Suprapubic skin (tissue), 4 donors: ENCODE results near the gene IFI27.

Source experiments
- EP300 ChIP-seq: sonication (generic); formaldehyde crosslinking; IDR thresholded peaks from one replicate; pipeline ENCODE4 v1.6.1; 2017; ENCODE audit warnings: antibody characterized with exemption
- POLR2A ChIP-seq, 2 donors: fragments of 450-650 bp; IDR thresholded peaks; one replicate each; pipeline ENCODE4 v1.6.1; 2017; ENCODE audit warnings: antibody characterized with exemption in 2 of 2, mild to moderate bottlenecking in 2 of 2, moderate library complexity in 2 of 2
- POLR2AphosphoS5 ChIP-seq, 3 donors: sonication (generic); formaldehyde crosslinking; IDR thresholded peaks; one replicate each; pipeline ENCODE4 v1.6.1; 2017; ENCODE audit warnings: antibody characterized with exemption in 3 of 3
- TF ChIP-seq, protein P1 (sequence below), 2 donors: fragments of 200-600 bp in 1 of 2; fragments of 450-650 bp in 1 of 2; sonication (generic) in 1 of 2; IDR thresholded peaks; one replicate each; pipeline ENCODE4 v1.5.1; 2016 to 2019; ENCODE audit warnings: antibody characterized with exemption in 2 of 2, mild to moderate bottlenecking in 1 of 2, moderate library complexity in 1 of 2

DNA sequence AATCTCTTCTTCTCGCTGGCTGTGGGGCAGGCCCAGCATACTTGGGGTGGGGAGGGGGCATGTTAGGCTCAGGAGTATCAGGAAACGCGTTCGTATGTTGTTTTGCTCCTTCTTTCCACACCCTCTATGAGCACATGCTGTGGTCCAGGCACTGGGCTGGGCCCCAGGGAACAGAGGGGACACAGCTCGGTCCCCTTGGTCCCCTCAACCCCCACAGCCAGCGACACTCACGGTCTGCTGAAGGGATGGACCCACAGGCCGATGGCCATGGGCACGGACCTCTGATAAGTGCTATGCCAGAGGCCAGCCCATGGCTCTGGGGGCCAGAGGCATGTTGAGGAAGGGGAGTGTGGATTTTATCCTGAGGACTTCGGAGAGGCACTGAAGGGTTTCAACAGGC, 6.2 kb downstream of the IFI27 start:
- TF ChIP-seq, protein P1, sequence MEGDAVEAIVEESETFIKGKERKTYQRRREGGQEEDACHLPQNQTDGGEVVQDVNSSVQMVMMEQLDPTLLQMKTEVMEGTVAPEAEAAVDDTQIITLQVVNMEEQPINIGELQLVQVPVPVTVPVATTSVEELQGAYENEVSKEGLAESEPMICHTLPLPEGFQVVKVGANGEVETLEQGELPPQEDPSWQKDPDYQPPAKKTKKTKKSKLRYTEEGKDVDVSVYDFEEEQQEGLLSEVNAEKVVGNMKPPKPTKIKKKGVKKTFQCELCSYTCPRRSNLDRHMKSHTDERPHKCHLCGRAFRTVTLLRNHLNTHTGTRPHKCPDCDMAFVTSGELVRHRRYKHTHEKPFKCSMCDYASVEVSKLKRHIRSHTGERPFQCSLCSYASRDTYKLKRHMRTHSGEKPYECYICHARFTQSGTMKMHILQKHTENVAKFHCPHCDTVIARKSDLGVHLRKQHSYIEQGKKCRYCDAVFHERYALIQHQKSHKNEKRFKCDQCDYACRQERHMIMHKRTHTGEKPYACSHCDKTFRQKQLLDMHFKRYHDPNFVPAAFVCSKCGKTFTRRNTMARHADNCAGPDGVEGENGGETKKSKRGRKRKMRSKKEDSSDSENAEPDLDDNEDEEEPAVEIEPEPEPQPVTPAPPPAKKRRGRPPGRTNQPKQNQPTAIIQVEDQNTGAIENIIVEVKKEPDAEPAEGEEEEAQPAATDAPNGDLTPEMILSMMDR (IDR thresholded peaks at IDR 0.05), result no peak
- TF ChIP-seq POLR2A (IDR thresholded peaks at IDR 0.05), result no peak
- TF ChIP-seq POLR2AphosphoS5 (IDR thresholded peaks at IDR 0.05), result no peak
- no peak for TF ChIP-seq EP300
